Loucy (cell line): ENCODE measurements around the gene ZNF613.

Source experiments
- H2AFZ ChIP-seq: fragments of 200-600 bp; sonication (generic); 2 replicates; pipeline ENCODE4 v1.6.0; 2016; ENCODE audit warnings: antibody characterized with exemption, mild to moderate bottlenecking, low read length, moderate library complexity
- H3F3A ChIP-seq: fragments of 200-600 bp; 2 replicates; pipeline ENCODE4 v1.6.0; 2016; ENCODE audit warnings: antibody characterized with exemption, low read depth, mild to moderate bottlenecking
- H3K27me3 ChIP-seq: fragments of 200-600 bp; sonication (generic); 2 replicates; pipeline ENCODE4 v1.6.1; 2014; ENCODE audit warnings: low read length, mild to moderate bottlenecking; ENCODE audit not compliant: insufficient read depth, poor library complexity, severe bottlenecking
- H3K36me3 ChIP-seq: fragments of 200-600 bp; sonication (generic); 2 replicates; pipeline ENCODE4 v1.6.1; 2016; ENCODE audit warnings: low read length; ENCODE audit not compliant: insufficient read depth
- H3K4me1 ChIP-seq: fragments of 200-600 bp; sonication (generic); 2 replicates; pipeline ENCODE4 v1.5.1; 2014; ENCODE audit warnings: low read length, mild to moderate bottlenecking; ENCODE audit not compliant: insufficient read depth, poor library complexity, severe bottlenecking
- H3K4me2 ChIP-seq: fragments of 200-600 bp; sonication (generic); 2 replicates; pipeline ENCODE4 v1.6.0; 2014; ENCODE audit warnings: antibody characterized with exemption, low read length, low read depth, mild to moderate bottlenecking; ENCODE audit not compliant: poor library complexity, severe bottlenecking
- H3K4me3 ChIP-seq: fragments of 200-600 bp; sonication (generic); 2 replicates; pipeline ENCODE4 v1.5.1; 2014; ENCODE audit warnings: low read length, mild to moderate bottlenecking, mixed read lengths; ENCODE audit not compliant: poor library complexity, severe bottlenecking
- H3K79me2 ChIP-seq: fragments of 200-600 bp; sonication (generic); 2 replicates; pipeline ENCODE4 v1.6.1; 2014; ENCODE audit warnings: low read length; ENCODE audit not compliant: insufficient read depth
- H3K9ac ChIP-seq: fragments of 200-600 bp; sonication (generic); 2 replicates; pipeline ENCODE4 v1.6.0; 2014; ENCODE audit warnings: mild to moderate bottlenecking, low read depth, low read length, moderate library complexity; ENCODE audit not compliant: poor library complexity, severe bottlenecking
- H3K9me2 ChIP-seq: fragments of 200-600 bp; sonication (generic); replicated peaks from 2 replicates; pipeline ENCODE4 v1.6.1; 2016; ENCODE audit warnings: low read depth, low read length, mixed read lengths
- H3K9me3 ChIP-seq: fragments of 200-600 bp; sonication (generic); 2 replicates; pipeline ENCODE4 v1.6.1; 2014; ENCODE audit warnings: mild to moderate bottlenecking, antibody characterized with exemption, low read length, low read depth; ENCODE audit not compliant: insufficient read depth
- H4K20me1 ChIP-seq: fragments of 200-600 bp; sonication (generic); 2 replicates; pipeline ENCODE4 v1.6.0; 2014; ENCODE audit warnings: antibody characterized with exemption, low read length, mild to moderate bottlenecking; ENCODE audit not compliant: insufficient read depth, poor library complexity, severe bottlenecking
- CTCF ChIP-seq: fragments of 200-600 bp; sonication (generic); conservative IDR thresholded peaks from 2 replicates; pipeline ENCODE4 v1.5.1; 2014; ENCODE audit warnings: mild to moderate bottlenecking, antibody characterized with exemption, low read length
- EZH2phosphoT487 ChIP-seq: fragments of 200-600 bp; IDR thresholded peaks from 2 replicates; pipeline ENCODE4 v1.6.1; 2018; ENCODE audit warnings: antibody characterized with exemption, mild to moderate bottlenecking, moderate library complexity, borderline replicate concordance

ZNF613 gene

GRCh38 chr19:51887522-51888498, 39.5 kb upstream of the ZNF613 start, which contains the start of gene ZNF577:
Gene ZNF577, minus strand, starts transcription at chr19:51887951. Its CDS starts 7,569 bp downstream, at chr19:51880382.
- H3F3A ChIP-seq: no peaks in the 10 kb centered on the region
- H3K4me2 ChIP-seq: no peak within 1 kb of the TSS
- H3K27me3 ChIP-seq: peaks cover 4% of the 10 kb centered on the region
- TF ChIP-seq CTCF (no peak), EZH2phosphoT487 (no peak)
- no peak within 1 kb of the TSS for H3K9ac ChIP-seq
- H3K4me1 ChIP-seq: no peaks in the 10 kb centered on the region
- no peak within 1 kb of the TSS for H3K4me3 ChIP-seq
- H3K36me3 ChIP-seq: peaks cover 54% of the 10 kb centered on the region
- H4K20me1 ChIP-seq: no peaks in the 10 kb centered on the region
- H3K9me2 ChIP-seq: no peaks in the 10 kb centered on the region
- H2AFZ ChIP-seq: no peak within 1 kb of the TSS
- peaks cover 46% of the 10 kb centered on the region; the same call in 1 of the 2 replicates for H3K9me3 ChIP-seq
- H3K79me2 ChIP-seq: no peaks in the 10 kb centered on the region

DNA sequence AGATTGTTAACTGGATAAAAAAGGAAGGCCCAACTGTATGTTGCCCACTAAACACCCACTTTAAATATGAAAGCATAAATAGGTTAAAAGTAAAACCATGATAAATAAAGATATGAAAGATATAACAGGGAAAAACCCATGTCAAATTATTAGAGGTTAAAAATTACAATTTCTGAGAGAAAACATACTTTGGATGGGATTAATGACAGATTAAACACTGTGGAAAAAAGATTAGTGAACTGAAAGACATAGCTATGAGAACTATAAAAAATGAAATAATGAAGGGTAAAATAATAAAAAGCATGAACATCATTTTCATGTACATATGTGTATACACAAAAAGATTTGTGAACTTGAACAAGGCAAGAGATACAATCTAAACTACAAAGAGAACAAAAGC, 37.3 kb upstream of the ZNF613 start:
- peaks cover 55% of the 10 kb centered on the region; the same call in 1 of the 2 replicates for H3K9me3 ChIP-seq

GRCh38 chr19:51891193-51891747, 36.0 kb upstream of the ZNF613 start:
- H3F3A ChIP-seq: no peaks in the 10 kb centered on the region
- H3K36me3 ChIP-seq: peaks cover 82% of the 10 kb centered on the region
- H3K4me1 ChIP-seq: no peaks in the 10 kb centered on the region
- no peaks in the 10 kb centered on the region for H4K20me1 ChIP-seq
- no peak for TF ChIP-seq EZH2phosphoT487
- TF ChIP-seq CTCF: no peak
- no peak overlapping the region for H3K4me3 ChIP-seq
- no peaks in the 10 kb centered on the region for H3K79me2 ChIP-seq
- H2AFZ ChIP-seq: no peak overlapping the region
- H3K9me2 ChIP-seq: no peaks in the 10 kb centered on the region
- peaks cover 52% of the 10 kb centered on the region; the same call in 1 of the 2 replicates for H3K9me3 ChIP-seq
- peaks cover 4% of the 10 kb centered on the region for H3K27me3 ChIP-seq
- H3K9ac ChIP-seq: no peak overlapping the region
- no peak overlapping the region for H3K4me2 ChIP-seq

More for the DNA sequence above, 37.3 kb upstream of the ZNF613 start:
- Histone ChIP-seq H3K79me2 (no peaks in the 10 kb centered on the region), H2AFZ (no peak overlapping the region), H3K27me3 (peaks cover 4% of the 10 kb centered on the region), H3K9ac (no peak overlapping the region), H3K36me3 (peaks cover 75% of the 10 kb centered on the region), H3K4me1 (no peaks in the 10 kb centered on the region), H3F3A (no peaks in the 10 kb centered on the region), H3K9me2 (no peaks in the 10 kb centered on the region), H3K4me2 (no peak overlapping the region), H3K4me3 (no peak overlapping the region), H4K20me1 (no peaks in the 10 kb centered on the region)
- TF ChIP-seq CTCF (no peak), EZH2phosphoT487 (no peak)
